K562 (cell line): ENCODE data around the gene NFIC. TPM values are rescaled to one million over a fixed set of nuclear protein-coding genes. Genes with fewer than 3 reads are reported as not detected.
A peak's percentile ranks its signal among the peaks of the same experiment; 100 is the strongest.

ENCODE experiments used
- ATAC-seq: fragments of 200-7000 bp; cut with Tn5 transposase; 3 replicates; pipeline ENCODE4 v1.9.1; 2020; ENCODE audit warnings: moderate library complexity
- BruUV-seq: library from RNA; stranded (reverse); fragments of 400-500 nt; replicated peaks from 2 replicates; lab custom pipeline; 2021; lab: Mats Ljungman, UMichigan
- CTCF ChIA-PET: fragments of 300-600 bp; formaldehyde crosslinking; extraction: SDS; loops from one replicate; lab custom pipeline; 2021; ENCODE audit warnings: low intra/inter-chr PET ratio; lab: Yijun Ruan, JAX
- POLR2A ChIA-PET: fragments of 300-600, 350-650 bp; sonication (Branson Sonifier 250); formaldehyde crosslinking; extraction: SDS; loops from one replicate; lab custom pipeline; 2021; ENCODE audit warnings: antibody characterized with exemption, inconsistent platforms; lab: Yijun Ruan, JAX
- DNase-seq, 4 experiments: peaks; one replicate each; pipeline versions ENCODE4 v3.0.0 to v3.0.0-alpha.2; 2011 to 2018; ENCODE audit warnings: low spot score in 3 of 4, mixed read lengths in 3 of 4; ENCODE audit errors: extremely low read depth in 1 of 4
- FAIRE-seq: peaks from 2 replicates; lab custom pipeline; 2011; peaks lifted over from hg19 to GRCh38; lab: Jason Lieb, UNC
- H2AFZ ChIP-seq: 2 replicates; pipeline ENCODE4 v1.6.0; 2011; ENCODE audit warnings: low read depth, low read length, control low read depth, inconsistent platforms
- H3K27ac ChIP-seq: fragments of 200-600 bp; 3 replicates; pipeline ENCODE4 v1.8.0; 2011; ENCODE audit warnings: low read depth, mild to moderate bottlenecking, control low read depth, inconsistent platforms, low read length, moderate library complexity, mixed read lengths; ENCODE audit errors: extremely low read depth
- H3K27me3 ChIP-seq, 2 experiments: fragments of 300-600 bp in 1 of 2; 2 replicates in 1 of 2; 3 replicates in 1 of 2; pipeline versions ENCODE4 v1.6.0 to v1.8.0; 2011; ENCODE audit warnings: inconsistent platforms in 2 of 2, low read length in 2 of 2, mild to moderate bottlenecking in 1 of 2, mixed read lengths in 1 of 2, moderate library complexity in 1 of 2; ENCODE audit not compliant: control insufficient read depth in 2 of 2, insufficient read depth in 2 of 2
- H3K36me3 ChIP-seq: fragments of 300-600 bp; 3 replicates; pipeline ENCODE4 v1.8.0; 2011; ENCODE audit warnings: mild to moderate bottlenecking, low read length, inconsistent platforms; ENCODE audit not compliant: control insufficient read depth, insufficient read depth
- H3K4me1 ChIP-seq, 2 experiments: fragments of 200-600 bp in 1 of 2; replicated peaks in 1 of 2; 2 replicates in 1 of 2; 3 replicates in 1 of 2; pipeline versions ENCODE4 v1.5.1 to v1.8.0; 2011; ENCODE audit warnings: inconsistent platforms in 2 of 2, low read length in 2 of 2, mild to moderate bottlenecking in 1 of 2, mixed read lengths in 1 of 2, moderate library complexity in 1 of 2; ENCODE audit not compliant: control insufficient read depth in 2 of 2, insufficient read depth in 2 of 2
- H3K4me2 ChIP-seq: 2 replicates; pipeline ENCODE4 v1.6.1; 2011; ENCODE audit warnings: low read length, control low read depth, inconsistent platforms, mixed read lengths; ENCODE audit not compliant: insufficient read depth
- H3K4me3 ChIP-seq: fragments of 200-600 bp; sonication (generic), shearing (Covaris generic); 2 replicates; pipeline ENCODE4 v1.5.1; 2016; ENCODE audit warnings: control low read depth, inconsistent platforms
- H3K79me2 ChIP-seq: fragments of 200-600 bp; 3 replicates; pipeline ENCODE4 v1.8.0; 2011; ENCODE audit warnings: low read length, inconsistent platforms; ENCODE audit not compliant: control insufficient read depth, insufficient read depth
- H3K9ac ChIP-seq, 2 experiments: 2 replicates each; pipeline versions ENCODE4 v1.6.0 to v1.6.1; 2011; ENCODE audit warnings: low read depth in 2 of 2, low read length in 2 of 2, control low read depth in 1 of 2, inconsistent platforms in 1 of 2, mild to moderate bottlenecking in 1 of 2, mixed read lengths in 1 of 2; ENCODE audit not compliant: insufficient read depth in 1 of 2
- H3K9me1 ChIP-seq: one replicate; pipeline ENCODE4 v1.6.0; 2011; ENCODE audit warnings: inconsistent platforms, mild to moderate bottlenecking, low read length, moderate library complexity; ENCODE audit not compliant: control insufficient read depth, insufficient read depth
- H3K9me3 ChIP-seq: replicated peaks from 2 replicates; pipeline ENCODE4 v1.5.1; 2011; ENCODE audit warnings: low read depth, low read length, inconsistent platforms; ENCODE audit not compliant: control insufficient read depth, insufficient read depth
- H4K20me1 ChIP-seq: replicated peaks from 2 replicates; pipeline ENCODE4 v1.6.1; 2011; ENCODE audit warnings: low read length, inconsistent platforms, mixed read lengths; ENCODE audit not compliant: control insufficient read depth, insufficient read depth
- COPS2 ChIP-seq: fragments of 450-650 bp; conservative IDR thresholded peaks from 2 replicates; pipeline ENCODE4 v1.6.1; 2016; ENCODE audit warnings: mild to moderate bottlenecking, moderate library complexity
- EP400 ChIP-seq: fragments of 450-650 bp; IDR thresholded peaks from 2 replicates; pipeline ENCODE4 v1.6.1; 2017; ENCODE audit warnings: antibody characterized with exemption, mild to moderate bottlenecking, moderate library complexity
- HNRNPUL1 ChIP-seq: fragments of 200-400 bp; formaldehyde crosslinking; IDR thresholded peaks from 2 replicates; pipeline ENCODE4 v1.6.1; 2017; ENCODE audit warnings: low read length
- MTA1 ChIP-seq: fragments of 450-650 bp; IDR thresholded peaks from 2 replicates; pipeline ENCODE4 v1.6.1; 2017; ENCODE audit warnings: borderline replicate concordance
- PHF20 ChIP-seq: fragments of 450-650 bp; IDR thresholded peaks from 2 replicates; pipeline ENCODE4 v1.6.1; 2018; ENCODE audit not compliant: partially characterized antibody
- XRCC5 ChIP-seq: fragments of 200-400 bp; formaldehyde crosslinking; IDR thresholded peaks from 2 replicates; pipeline ENCODE4 v1.6.1; 2017; ENCODE audit warnings: low read depth, mild to moderate bottlenecking, low read length
- ZC3H4 ChIP-seq: sonication (generic); formaldehyde crosslinking; IDR thresholded peaks from 2 replicates; pipeline ENCODE4 v1.9.0; 2021; ENCODE audit warnings: missing genetic modification reagents, borderline replicate concordance
- ZKSCAN3 ChIP-seq: fragments of 250-450 bp; sonication (Bioruptor Pico); IDR thresholded peaks from 2 replicates; pipeline ENCODE4 v1.4.0; 2020
- WGBS: fragments of 100-300 bp; shearing (Covaris generic); methylation state at CpG from one replicate; pipeline ENCODE4 v1.1.6; 2016; ENCODE audit warnings: low coverage, mixed read lengths; ENCODE audit not compliant: insufficient coverage; ENCODE audit errors: missing lambda C conversion rate; 5-methylcytosine and 5-hydroxymethylcytosine counted together
- in situ Hi-C: fragments of 300-500 bp; cut with MboI; formaldehyde crosslinking; loops from 4 replicates; pipeline ENCODE4 v1.15.0; 2018; ENCODE audit warnings: inconsistent platforms, mixed read lengths
- intact Hi-C: fragments of 100-400 bp; cut with micrococcal nuclease; formaldehyde crosslinking; loops from 2 replicates; pipeline ENCODE4 v1.14.2; 2022
- polyA plus RNA-seq, 8 experiments: library from polyadenylated mRNA; depleted of rRNA in 4 of 8; stranded (reverse) in 5 of 8; unstranded in 3 of 8; fragments of >200 nt; fragmentation: Nextera tagmentation in 2 of 8; fragmentation: Illumina TruSeq in 1 of 8; extraction: Ambion mirVana in 2 of 8; extraction: Trizol in 1 of 8; gene quantifications; 2 replicates each; pipeline versions ENCODE4 v1.2.1 to v1.2.3, GENCODE V29; 2011 to 2014; ENCODE audit warnings: inconsistent platforms in 1 of 8, missing spikeins in 1 of 8
- total RNA-seq, 7 experiments: library from RNA; depleted of rRNA in 6 of 7; stranded (reverse); fragments of >200 nt in 6 of 7; fragmentation: Illumina TruSeq in 2 of 7; extraction: Trizol in 2 of 7; gene quantifications; 2 replicates each; pipeline versions ENCODE4 v1.2.1 to v1.2.3, GENCODE V29; 2011 to 2021; ENCODE audit warnings: low replicate concordance in 1 of 7
- TF ChIP-seq, protein P1 (sequence below), 2 experiments: fragments of 200-800 bp in 1 of 2; sonication (Bioruptor generic) in 1 of 2; sonication (generic) in 1 of 2; formaldehyde crosslinking in 1 of 2; IDR thresholded peaks in 1 of 2; conservative IDR thresholded peaks in 1 of 2; 2 replicates each; pipeline versions ENCODE4 v1.5.0 to v1.6.1; 2016 to 2020; ENCODE audit warnings: missing compliant biosample characterization in 1 of 2, missing genetic modification characterization in 1 of 2, missing genetic modification reagents in 1 of 2
- TF ChIP-seq, protein P2 (sequence below), 2 experiments: fragments of 250-450 bp in 1 of 2; fragments of 450-650 bp in 1 of 2; sonication (Bioruptor Pico) in 1 of 2; IDR thresholded peaks; 2 replicates each; pipeline versions ENCODE4 v1.6.1 to v1.8.0; 2016 to 2021; ENCODE audit warnings: mild to moderate bottlenecking in 2 of 2, moderate library complexity in 2 of 2, missing compliant biosample characterization in 1 of 2, missing genetic modification characterization in 1 of 2
- TF ChIP-seq, protein P3 (sequence below): sonication (generic); formaldehyde crosslinking; IDR thresholded peaks from 2 replicates; pipeline ENCODE4 v1.8.1; 2023; ENCODE audit warnings: mild to moderate bottlenecking, missing genetic modification reagents

The NFIC gene
- total and polyA plus RNA-seq, 9 of the 15 experiments (the other 6 are each of a cell fraction or from before 2014, with no cell fraction given) = 0.71 to 62.1 (median 6.9) TPM

DNA sequence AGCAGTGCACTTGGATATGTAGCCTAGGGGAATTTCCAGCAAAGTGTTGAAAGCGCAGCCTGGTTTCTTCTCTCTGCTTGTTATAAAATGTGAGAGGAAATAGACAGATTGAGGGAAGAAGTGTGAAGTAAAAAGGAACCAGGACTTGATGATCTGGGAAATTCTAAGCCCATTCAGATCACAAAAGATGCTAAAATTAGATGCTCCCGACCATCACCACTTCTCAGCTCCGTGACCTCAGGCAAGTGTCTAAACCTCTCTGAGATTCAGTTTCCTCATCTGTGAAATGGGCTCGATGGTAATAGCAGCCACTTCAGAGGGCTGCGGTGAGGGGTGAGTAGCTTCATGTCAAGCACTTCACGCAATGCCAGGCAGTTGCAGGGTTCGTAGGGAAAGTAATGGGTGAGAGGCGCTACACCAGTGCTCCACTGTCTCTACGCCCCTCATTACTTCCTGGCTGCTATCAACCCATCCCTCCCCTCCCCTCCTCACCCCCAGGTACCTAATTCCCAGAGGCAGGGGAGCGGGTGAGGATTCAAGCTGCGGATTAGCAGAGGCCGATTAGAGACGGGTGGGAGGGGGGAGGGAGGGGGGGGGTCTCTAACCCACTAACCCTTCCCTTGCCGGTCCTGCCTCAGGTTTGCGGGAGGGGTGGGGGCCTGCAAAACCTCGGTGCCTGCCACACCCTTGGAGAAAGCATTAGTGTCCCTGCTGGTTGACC lies 9.0 kb upstream of the NFIC start:
- Histone ChIP-seq H3K27ac (no peak overlapping the region), H3K9ac (no peak overlapping the region), H2AFZ (no peak overlapping the region), H4K20me1 (peaks cover 11% of the 10 kb centered on the region), H3K36me3 (peaks cover 8% of the 10 kb centered on the region; the same call in 2 of the 3 replicates), H3K79me2 (peaks cover 32% of the 10 kb centered on the region), H3K4me1 (peaks cover 21 to 38% of the 10 kb centered on the region in 2 experiments), H3K9me3 (no peaks in the 10 kb centered on the region), H3K4me2 (no peak overlapping the region), H3K4me3 (no peak overlapping the region), H3K9me1 (no peaks in the 10 kb centered on the region), H3K27me3 (no peaks in the 10 kb centered on the region)
- CTCF ChIA-PET = no interaction called here
- DNase-seq (peak; percentile 56 to 66 (median 59)), FAIRE-seq (peak; percentile 65), ATAC-seq (no peak)
- POLR2A ChIA-PET = interaction anchor here (0.6 to 1.2 kb wide), 2 partner anchors 14 to 16 kb away, joined by 3 to 4 read pairs; no protein-coding TSS in a partner anchor
- BruUV-seq = no TSS peak
- 51% methylated on average over 16 of the region's 16 CpGs for WGBS
- in situ Hi-C loops = no loop called here
- intact Hi-C loops = loop anchor here (5.0 kb wide), 1 partner anchor 75 kb away; no protein-coding TSS in a partner anchor
- TF ChIP-seq, protein P1, sequence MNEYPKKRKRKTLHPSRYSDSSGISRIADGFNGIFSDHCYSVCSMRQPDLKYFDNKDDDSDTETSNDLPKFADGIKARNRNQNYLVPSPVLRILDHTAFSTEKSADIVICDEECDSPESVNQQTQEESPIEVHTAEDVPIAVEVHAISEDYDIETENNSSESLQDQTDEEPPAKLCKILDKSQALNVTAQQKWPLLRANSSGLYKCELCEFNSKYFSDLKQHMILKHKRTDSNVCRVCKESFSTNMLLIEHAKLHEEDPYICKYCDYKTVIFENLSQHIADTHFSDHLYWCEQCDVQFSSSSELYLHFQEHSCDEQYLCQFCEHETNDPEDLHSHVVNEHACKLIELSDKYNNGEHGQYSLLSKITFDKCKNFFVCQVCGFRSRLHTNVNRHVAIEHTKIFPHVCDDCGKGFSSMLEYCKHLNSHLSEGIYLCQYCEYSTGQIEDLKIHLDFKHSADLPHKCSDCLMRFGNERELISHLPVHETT (CRISPR knock-in tag; conservative IDR thresholded peaks at IDR 0.05 in 1 of 2, IDR thresholded peaks at IDR 0.05 in 1 of 2) = no peak
- TF ChIP-seq, protein P2, sequence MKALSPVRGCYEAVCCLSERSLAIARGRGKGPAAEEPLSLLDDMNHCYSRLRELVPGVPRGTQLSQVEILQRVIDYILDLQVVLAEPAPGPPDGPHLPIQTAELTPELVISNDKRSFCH (CRISPR knock-in tag; IDR thresholded peaks at IDR 0.05) = no peak
- TF ChIP-seq, protein P2 (tag; IDR thresholded peaks at IDR 0.05) = no peak
- TF ChIP-seq, protein P3, sequence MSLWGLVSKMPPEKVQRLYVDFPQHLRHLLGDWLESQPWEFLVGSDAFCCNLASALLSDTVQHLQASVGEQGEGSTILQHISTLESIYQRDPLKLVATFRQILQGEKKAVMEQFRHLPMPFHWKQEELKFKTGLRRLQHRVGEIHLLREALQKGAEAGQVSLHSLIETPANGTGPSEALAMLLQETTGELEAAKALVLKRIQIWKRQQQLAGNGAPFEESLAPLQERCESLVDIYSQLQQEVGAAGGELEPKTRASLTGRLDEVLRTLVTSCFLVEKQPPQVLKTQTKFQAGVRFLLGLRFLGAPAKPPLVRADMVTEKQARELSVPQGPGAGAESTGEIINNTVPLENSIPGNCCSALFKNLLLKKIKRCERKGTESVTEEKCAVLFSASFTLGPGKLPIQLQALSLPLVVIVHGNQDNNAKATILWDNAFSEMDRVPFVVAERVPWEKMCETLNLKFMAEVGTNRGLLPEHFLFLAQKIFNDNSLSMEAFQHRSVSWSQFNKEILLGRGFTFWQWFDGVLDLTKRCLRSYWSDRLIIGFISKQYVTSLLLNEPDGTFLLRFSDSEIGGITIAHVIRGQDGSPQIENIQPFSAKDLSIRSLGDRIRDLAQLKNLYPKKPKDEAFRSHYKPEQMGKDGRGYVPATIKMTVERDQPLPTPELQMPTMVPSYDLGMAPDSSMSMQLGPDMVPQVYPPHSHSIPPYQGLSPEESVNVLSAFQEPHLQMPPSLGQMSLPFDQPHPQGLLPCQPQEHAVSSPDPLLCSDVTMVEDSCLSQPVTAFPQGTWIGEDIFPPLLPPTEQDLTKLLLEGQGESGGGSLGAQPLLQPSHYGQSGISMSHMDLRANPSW = no peak
- TF ChIP-seq EP400 = no peak
- TF ChIP-seq ZKSCAN3 (CRISPR knock-in tag) = no peak
- no peak for TF ChIP-seq ZC3H4
- no peak for TF ChIP-seq COPS2
- TF ChIP-seq MTA1 = no peak
- peak; percentile 73 for TF ChIP-seq PHF20
- TF ChIP-seq XRCC5 = no peak
- no peak for TF ChIP-seq HNRNPUL1
